Measurements from ENCODE around the gene PDE1A. TPM values are rescaled to one million over a fixed set of nuclear protein-coding genes. Genes with fewer than 3 reads are reported as not detected.

The PDE1A gene
- total RNA-seq, 4 donors from 2014 or later: 2.9 to 14.4 (median 4.4) TPM

- intact Hi-C loops (cut with DNase I; ENCODE audit: low total_unique reads): no loop called here
- no peak for DNase-seq
- no peaks in the 10 kb centered on the region for H3K9me3 ChIP-seq
- in situ Hi-C loops (cut with MboI; ENCODE audit: low sequenced_read_pairs in 4 of 4): no loop called here
- H3K36me3 ChIP-seq: no peaks in the 10 kb centered on the region
- no peak overlapping the region for H3K4me3 ChIP-seq
- no peak overlapping the region for H3K27ac ChIP-seq
- TF ChIP-seq CTCF (IDR thresholded peaks at IDR 0.05 in 4 of 5, conservative IDR thresholded peaks at IDR 0.05 in 1 of 5): no peak
- TF ChIP-seq POLR2A (IDR thresholded peaks at IDR 0.05): no peak
- ATAC-seq: no peak
- no peaks in the 10 kb centered on the region for H3K27me3 ChIP-seq
- H3K4me1 ChIP-seq: no peaks in the 10 kb centered on the region
Observed at GRCh38 chr2:182302174-182302573, 124.7 kb downstream of the PDE1A start.

- H3K4me1 ChIP-seq: no peaks in the 10 kb centered on the region
- in situ Hi-C loops (cut with MboI; ENCODE audit: low sequenced_read_pairs in 4 of 4): no loop called here
- intact Hi-C loops (cut with DNase I; ENCODE audit: low total_unique reads): no loop called here
- no peak for TF ChIP-seq CTCF (IDR thresholded peaks at IDR 0.05 in 4 of 5, conservative IDR thresholded peaks at IDR 0.05 in 1 of 5)
- no peak for TF ChIP-seq POLR2A (IDR thresholded peaks at IDR 0.05)
- H3K4me3 ChIP-seq: no peak overlapping the region
- no peak for ATAC-seq
- H3K27ac ChIP-seq: no peak overlapping the region
- DNase-seq: no peak
- H3K36me3 ChIP-seq: no peaks in the 10 kb centered on the region
- H3K27me3 ChIP-seq: no peaks in the 10 kb centered on the region
- H3K9me3 ChIP-seq: no peaks in the 10 kb centered on the region
Observed at GRCh38 chr2:182301093-182301492, 125.7 kb downstream of the PDE1A start.

- no peaks in the 10 kb centered on the region for H3K27me3 ChIP-seq
- DNase-seq (no peak), ATAC-seq (no peak)
- TF ChIP-seq CTCF (IDR thresholded peaks at IDR 0.05 in 4 of 5, conservative IDR thresholded peaks at IDR 0.05 in 1 of 5) (no peak), POLR2A (IDR thresholded peaks at IDR 0.05) (no peak)
- no peaks in the 10 kb centered on the region for H3K36me3 ChIP-seq
- intact Hi-C loops (cut with DNase I; ENCODE audit: low total_unique reads) (no loop called here), in situ Hi-C loops (cut with MboI; ENCODE audit: low sequenced_read_pairs in 4 of 4) (no loop called here)
- H3K4me3 ChIP-seq: no peak overlapping the region
- no peak overlapping the region for H3K27ac ChIP-seq
- H3K9me3 ChIP-seq: no peaks in the 10 kb centered on the region
- H3K4me1 ChIP-seq: no peaks in the 10 kb centered on the region
Observed at GRCh38 chr2:182300608-182301007, 126.2 kb downstream of the PDE1A start.

- TF ChIP-seq POLR2A (IDR thresholded peaks at IDR 0.05): no peak
- TF ChIP-seq CTCF (IDR thresholded peaks at IDR 0.05 in 4 of 5, conservative IDR thresholded peaks at IDR 0.05 in 1 of 5): no peak
- intact Hi-C loops (cut with DNase I; ENCODE audit: low total_unique reads): no loop called here
- Histone ChIP-seq H3K4me3 (no peak overlapping the region), H3K36me3 (no peaks in the 10 kb centered on the region), H3K4me1 (no peaks in the 10 kb centered on the region), H3K9me3 (no peaks in the 10 kb centered on the region), H3K27ac (no peak overlapping the region), H3K27me3 (no peaks in the 10 kb centered on the region)
- DNase-seq (no peak), ATAC-seq (no peak)
- in situ Hi-C loops (cut with MboI; ENCODE audit: low sequenced_read_pairs in 4 of 4): no loop called here
Observed at GRCh38 chr2:182299632-182300031, 127.2 kb downstream of the PDE1A start.

- ATAC-seq (no peak), DNase-seq (no peak)
- H3K9me3 ChIP-seq: no peaks in the 10 kb centered on the region
- no peaks in the 10 kb centered on the region for H3K27me3 ChIP-seq
- H3K27ac ChIP-seq: no peak overlapping the region
- H3K36me3 ChIP-seq: no peaks in the 10 kb centered on the region
- H3K4me3 ChIP-seq: no peak overlapping the region
- in situ Hi-C loops (cut with MboI; ENCODE audit: low sequenced_read_pairs in 4 of 4): no loop called here
- intact Hi-C loops (cut with DNase I; ENCODE audit: low total_unique reads): no loop called here
- H3K4me1 ChIP-seq: no peaks in the 10 kb centered on the region
- TF ChIP-seq CTCF (IDR thresholded peaks at IDR 0.05 in 4 of 5, conservative IDR thresholded peaks at IDR 0.05 in 1 of 5) (no peak), POLR2A (IDR thresholded peaks at IDR 0.05) (no peak)
Observed at GRCh38 chr2:182298456-182298855, 128.4 kb downstream of the PDE1A start.
